ENCODE measurements around the gene SAA4. TPM values are rescaled to one million over a fixed set of nuclear protein-coding genes. Genes with fewer than 3 reads are reported as not detected.
"Not testable (repeated sequence)": the region's sequence is repeated elsewhere in the genome, so short reads cannot be mapped to it uniquely, and the experiment has no call there.

SAA4 gene
- polyA plus RNA-seq (ENCODE audit: insufficient read length in 3 of 3), result not detected

GRCh38 chr11:18236664-18237356 lies at the start of gene SAA4:
Gene SAA4, minus strand, starts transcription at chr11:18236802. Its CDS starts 876 bp downstream, at chr11:18235926.
- no peak for DNase-seq (ENCODE audit: low read depth in 3 of 3, low spot score in 2 of 3)

DNA sequence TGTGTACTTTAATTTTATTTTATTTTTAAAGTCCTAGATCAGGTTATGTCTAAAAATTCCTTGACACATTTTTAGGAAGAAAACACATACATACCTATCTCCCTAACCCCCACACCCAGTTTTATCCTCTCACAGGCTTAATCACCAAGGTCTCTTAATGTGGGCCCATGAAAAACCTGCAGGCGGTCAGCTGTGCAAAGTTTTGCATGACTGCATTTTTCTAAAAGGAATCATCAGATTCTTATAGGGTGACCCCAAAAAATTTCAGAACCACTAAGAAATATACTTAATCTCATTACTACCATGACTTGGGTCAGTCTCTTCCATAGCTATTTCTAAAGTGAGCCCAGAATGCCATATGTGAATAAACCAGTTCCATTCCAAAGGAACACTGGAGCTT lies 49.2 kb upstream of the SAA4 start:
- DNase-seq (ENCODE audit: low read depth in 3 of 3, low spot score in 2 of 3), result no peak

GRCh38 chr11:18282626-18283025 lies 46.0 kb upstream of the SAA4 start:
- DNase-seq (ENCODE audit: low read depth in 3 of 3, low spot score in 2 of 3), result no peak

DNA sequence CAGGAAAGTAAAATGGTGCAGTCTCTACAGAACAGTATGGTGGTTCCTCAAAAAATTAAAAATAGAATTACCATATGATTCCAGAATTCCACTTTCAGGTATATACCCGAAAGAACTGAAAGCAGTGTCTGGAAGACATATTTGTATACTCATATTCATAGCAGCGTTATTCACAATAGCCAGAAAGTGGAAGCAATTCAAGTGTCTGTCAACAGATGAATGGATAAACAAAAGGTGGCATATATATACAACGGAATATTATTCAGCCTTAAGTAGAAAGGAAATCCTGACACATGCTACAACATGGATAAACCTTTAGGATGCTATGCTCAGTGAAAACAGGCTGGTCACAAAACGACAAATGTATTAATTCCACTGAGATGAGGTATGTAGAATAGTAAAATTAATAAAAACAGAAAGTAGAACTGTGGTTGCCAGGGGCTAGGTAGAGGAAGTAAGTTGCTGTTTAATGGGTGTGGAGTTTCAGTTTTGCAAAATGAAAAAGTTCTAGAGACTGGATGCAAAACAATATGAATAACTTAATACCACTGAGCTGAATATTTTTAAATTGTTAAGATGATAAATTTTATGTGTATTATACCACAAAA lies 43.9 kb upstream of the SAA4 start:
- DNase-seq (ENCODE audit: low read depth in 3 of 3, low spot score in 2 of 3), result no peak

DNA sequence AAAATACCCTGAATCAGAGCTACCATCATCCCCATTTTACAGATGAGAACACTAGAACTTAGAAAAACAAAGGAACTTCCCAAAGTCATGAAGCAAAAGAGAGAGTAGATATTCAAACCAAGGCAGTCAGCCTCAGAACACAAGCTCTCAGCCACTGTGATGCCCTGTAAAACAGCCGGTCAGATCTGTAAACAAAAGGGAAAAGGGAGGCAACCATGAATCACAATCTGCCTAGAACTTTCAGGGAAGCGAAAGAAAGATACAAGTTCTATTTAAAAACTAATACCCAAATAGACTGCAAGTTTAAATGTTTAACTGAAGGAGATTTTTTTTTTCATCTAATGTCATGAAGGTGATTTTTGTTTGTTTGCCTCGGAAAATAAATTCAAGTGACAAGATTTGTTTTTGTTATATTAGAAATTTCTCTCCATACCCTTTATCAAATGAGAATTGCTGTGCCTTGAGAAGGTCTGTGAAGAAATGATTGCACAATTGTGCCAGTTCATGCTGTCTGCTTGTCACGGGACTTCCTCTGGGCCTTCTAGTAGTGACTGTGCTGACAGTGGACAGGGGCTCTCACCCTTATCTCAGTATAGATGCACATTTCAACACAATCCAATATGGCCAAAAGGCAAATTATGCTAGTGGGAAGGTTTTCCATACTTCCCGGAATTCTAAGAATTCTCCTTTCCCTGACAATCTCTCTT lies 41.1 kb upstream of the SAA4 start:
- no peak for DNase-seq (ENCODE audit: low read depth in 3 of 3, low spot score in 2 of 3)

DNA sequence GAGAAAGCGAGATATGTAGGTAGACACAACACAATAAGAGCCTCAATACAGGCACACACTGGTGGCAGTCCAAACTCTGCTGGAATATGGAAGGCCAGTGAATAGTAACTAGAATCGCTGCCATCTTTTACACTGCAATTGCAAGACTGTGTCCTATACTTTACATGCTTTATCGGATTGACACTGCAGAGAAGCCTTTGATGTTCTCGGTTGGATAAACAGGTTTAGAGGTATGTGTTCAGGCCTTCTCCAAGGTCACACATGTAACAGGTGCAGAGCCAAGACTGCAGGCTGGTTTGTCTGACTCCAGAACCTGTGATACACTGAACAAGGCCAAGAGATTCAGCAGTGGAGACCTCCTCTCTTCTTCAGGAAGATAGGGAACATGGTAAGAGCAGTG lies 34.6 kb upstream of the SAA4 start:
- DNase-seq (ENCODE audit: low read depth in 3 of 3, low spot score in 2 of 3), result no peak

- no peak for DNase-seq (ENCODE audit: low read depth in 3 of 3, low spot score in 2 of 3)
These were observed 33.5 kb upstream of the SAA4 start for GRCh38 chr11:18270102-18270501.

DNA sequence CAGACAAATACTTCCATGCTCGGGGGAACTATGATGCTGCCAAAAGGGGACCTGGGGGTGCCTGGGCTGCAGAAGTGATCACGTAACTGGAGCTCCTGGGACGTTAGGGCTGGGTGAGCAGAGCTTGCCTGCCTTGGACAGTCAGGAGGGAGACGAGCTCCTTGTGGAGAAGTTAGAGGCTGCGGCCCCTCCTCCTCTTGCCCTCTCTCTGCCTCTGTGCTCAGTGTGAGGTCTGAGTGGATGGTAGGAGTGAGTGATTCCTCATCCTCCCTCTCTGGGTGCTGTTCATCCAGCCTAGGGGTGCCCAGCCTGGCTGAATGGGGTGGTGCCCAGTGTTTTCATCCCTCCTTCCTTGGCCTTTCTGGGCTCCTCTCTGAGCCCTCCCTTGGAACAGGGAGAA lies 32.6 kb upstream of the SAA4 start:
- not testable (repeated sequence) for DNase-seq (ENCODE audit: low read depth in 3 of 3, low spot score in 2 of 3)

- DNase-seq (ENCODE audit: low read depth in 3 of 3, low spot score in 2 of 3), result not testable (repeated sequence)
These were observed 30.9 kb upstream of the SAA4 start for GRCh38 chr11:18267335-18268133.

DNA sequence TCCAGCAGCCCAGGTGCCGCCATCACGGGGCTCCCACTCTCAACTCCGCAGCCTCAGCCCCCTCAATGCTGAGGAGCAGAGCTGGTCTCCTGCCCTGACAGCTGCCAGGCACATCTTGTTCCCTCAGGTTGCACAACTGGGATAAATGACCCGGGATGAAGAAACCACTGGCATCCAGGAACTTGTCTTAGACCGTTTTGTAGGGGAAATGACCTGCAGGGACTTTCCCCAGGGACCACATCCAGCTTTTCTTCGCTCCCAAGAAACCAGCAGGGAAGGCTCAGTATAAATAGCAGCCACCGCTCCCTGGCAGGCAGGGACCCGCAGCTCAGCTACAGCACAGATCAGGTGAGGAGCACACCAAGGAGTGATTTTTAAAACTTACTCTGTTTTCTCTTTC lies 29.3 kb upstream of the SAA4 start, which contains the start of gene SAA1:
SAA1 (plus strand) TSS at position 316 of the 400 bp plus-strand sequence. CDS start 624 bp downstream, outside the sequence.
- no peak for DNase-seq (ENCODE audit: low read depth in 3 of 3, low spot score in 2 of 3)

DNA sequence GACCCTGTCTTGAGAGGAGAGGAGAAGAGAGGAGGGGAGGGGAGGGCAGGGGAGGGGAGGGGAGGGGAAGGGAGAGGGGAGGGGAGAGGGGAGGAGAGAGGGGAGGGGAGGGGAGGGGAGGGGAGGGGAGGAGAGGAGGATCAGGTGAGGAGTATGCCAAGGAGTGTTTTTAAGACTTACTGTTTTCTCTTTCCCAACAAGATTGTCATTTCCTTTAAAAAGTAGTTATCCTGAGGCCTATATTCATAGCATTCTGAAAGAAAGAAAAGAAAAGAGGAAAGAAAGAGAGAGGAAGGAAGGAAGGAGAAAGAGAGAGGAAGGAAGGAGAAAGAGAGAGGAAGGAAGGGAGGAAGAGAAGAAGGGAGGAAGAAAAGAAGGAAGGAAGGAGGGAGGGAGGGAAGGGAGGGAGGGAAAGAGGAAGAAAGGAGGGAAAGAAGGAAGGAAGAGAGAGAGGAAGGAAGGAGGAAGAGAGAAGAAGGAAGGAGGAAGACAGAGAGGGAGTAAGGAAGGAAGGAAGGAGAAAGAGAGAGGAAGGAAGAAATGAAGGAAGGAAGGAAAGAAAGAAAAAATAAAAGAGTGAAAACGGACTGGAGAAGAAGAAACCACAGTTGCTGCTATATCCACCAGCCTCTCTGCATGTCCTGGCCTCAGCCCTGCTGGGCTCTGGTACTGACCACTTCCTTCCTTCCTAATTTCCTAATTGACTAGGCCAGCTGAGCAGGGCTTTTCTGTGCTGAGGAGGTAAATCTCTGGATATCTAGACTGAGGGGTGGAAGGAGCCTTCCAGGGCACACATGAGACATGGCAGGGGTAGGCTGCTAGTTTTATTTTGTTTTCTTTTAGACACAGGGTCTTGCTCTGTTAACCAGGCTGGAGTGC lies 28.3 kb upstream of the SAA4 start:
- DNase-seq (ENCODE audit: low read depth in 3 of 3, low spot score in 2 of 3), result no peak

- no peak for DNase-seq (ENCODE audit: low read depth in 3 of 3, low spot score in 2 of 3)
These were observed 27.4 kb upstream of the SAA4 start for GRCh38 chr11:18264035-18264434.

DNA sequence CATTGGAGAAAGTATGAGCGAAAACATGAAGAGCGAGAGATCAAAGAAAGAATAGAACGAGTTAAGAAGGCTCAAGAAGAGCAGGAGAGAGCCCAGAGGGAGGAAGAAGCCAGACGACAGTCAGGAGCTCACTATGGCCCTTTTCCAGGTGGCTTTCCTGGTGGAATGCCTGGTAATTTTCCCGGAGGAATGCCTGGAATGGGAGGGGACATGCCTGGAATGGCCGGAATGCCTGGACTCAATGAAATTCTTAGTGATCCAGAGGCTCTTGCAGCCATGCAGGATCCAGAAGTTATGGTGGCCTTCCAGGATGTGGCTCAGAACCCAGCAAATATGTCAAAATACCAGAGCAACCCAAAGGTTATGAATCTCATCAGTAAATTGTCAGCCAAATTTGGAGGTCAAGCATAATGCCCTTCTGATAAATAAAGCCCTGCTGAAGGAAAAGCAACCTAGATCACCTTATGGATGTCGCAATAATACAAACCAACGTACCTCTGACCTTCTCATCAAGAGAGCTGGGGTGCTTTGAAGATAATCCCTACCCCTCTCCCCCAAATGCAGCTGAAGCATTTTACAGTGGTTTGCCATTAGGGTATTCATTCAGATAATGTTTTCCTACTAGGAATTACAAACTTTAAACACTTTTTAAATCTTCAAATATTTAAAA lies 26.2 kb upstream of the SAA4 start:
- DNase-seq (ENCODE audit: low read depth in 3 of 3, low spot score in 2 of 3), result not testable (repeated sequence)

DNA sequence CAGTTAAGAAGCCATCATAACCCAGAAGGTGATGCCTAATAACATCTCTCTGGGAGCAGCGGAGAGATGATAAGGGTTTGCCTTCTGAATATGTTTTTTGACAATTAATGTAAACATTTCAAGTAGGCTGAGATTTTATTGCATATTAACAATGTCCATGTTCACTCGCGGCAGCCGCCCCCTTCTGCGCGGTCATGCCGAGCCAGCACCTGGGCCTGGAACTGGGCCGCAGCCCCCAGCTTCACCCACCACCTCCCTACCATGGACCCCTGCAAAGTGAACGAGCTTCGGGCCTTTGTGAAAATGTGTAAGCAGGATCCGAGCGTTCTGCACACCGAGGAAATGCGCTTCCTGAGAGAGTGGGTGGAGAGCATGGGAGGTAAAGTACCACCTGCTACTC lies 25.1 kb upstream of the SAA4 start:
- DNase-seq (ENCODE audit: low read depth in 3 of 3, low spot score in 2 of 3), result no peak

DNA sequence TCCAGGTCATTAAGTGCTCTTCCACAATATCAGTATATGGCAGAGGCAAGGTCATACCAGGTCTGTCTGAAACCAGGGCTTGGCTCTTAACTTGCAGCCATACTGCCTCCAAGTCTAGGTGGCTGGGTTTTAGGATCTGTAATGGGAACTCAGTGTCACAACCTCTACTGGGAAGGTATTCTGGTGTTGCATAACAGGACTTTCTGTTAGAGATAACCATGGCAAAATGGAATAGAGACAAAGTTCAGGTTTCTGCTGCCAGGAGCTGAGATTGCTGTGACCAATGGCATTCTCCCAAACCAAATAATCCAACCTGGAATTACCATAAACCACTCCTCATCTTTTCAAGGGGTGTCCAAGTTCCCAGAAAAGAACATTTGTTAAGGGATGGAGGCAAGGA lies 22.7 kb upstream of the SAA4 start:
- DNase-seq (ENCODE audit: low read depth in 3 of 3, low spot score in 2 of 3), result no peak

- DNase-seq (ENCODE audit: low read depth in 3 of 3, low spot score in 2 of 3), result no peak
These were observed 18.3 kb upstream of the SAA4 start for GRCh38 chr11:18254781-18255361.

DNA sequence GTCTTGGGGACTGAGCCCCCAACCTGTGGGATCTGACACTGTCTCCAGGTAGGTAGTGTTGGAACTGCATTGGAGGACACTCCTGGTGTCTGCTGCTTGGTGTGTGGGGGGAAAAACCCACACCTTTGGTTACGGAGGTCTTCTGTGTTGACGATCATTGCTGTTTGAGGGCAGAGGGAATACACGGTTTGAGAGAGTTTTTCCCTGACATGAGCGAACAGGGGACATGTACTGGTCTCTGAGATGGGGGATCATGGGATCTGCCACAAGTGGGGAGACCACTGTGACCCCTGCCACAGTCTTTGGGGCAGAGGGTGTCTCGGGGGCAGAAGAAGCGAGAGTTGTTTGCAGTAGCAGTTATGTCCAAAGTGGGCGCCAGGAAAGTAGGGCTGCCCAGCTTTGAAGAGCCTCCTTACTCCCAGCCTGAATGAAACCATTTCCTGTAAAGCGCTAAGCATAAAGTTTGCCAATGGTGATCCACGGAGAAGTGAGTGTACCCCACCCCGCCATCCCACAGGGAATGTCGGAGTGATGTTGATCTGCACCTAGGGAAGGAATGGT lies 17.3 kb upstream of the SAA4 start:
- no peak for DNase-seq (ENCODE audit: low read depth in 3 of 3, low spot score in 2 of 3)

GRCh38 chr11:18253233-18253632 lies 16.6 kb upstream of the SAA4 start:
- no peak for DNase-seq (ENCODE audit: low read depth in 3 of 3, low spot score in 2 of 3)

DNA sequence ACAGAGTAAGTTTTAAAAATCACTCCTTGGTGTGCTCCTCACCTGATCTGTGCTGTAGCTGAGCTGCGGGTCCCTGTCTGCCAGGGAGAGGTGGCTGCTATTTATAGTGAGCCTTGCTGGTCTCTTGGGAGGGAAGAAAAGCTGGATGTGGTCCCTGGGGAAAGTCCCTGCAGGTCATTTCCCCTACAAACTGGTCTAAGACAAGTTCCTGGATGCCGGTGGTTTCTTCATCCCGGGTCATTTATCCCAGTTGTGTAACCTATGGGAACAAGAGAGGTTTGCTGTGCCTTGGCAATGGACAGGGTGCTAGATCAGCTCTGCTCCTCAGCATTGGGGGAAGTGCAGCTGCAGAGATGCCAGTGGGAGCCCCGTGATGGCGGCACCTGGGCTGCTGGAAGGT lies 12.0 kb upstream of the SAA4 start, which contains the start of gene SAA2:
SAA2 (minus strand) TSS at position 108 of the 400 bp plus-strand sequence. CDS start 657 bp downstream, outside the sequence.
- DNase-seq (ENCODE audit: low read depth in 3 of 3, low spot score in 2 of 3), result no peak
